GM12878 (cell line): Measurements from ENCODE around the gene FGGY. TPM values are rescaled to one million over a fixed set of nuclear protein-coding genes. Genes with fewer than 3 reads are reported as not detected.

ENCODE experiments used
- ATAC-seq: fragments of 200-7000 bp; cut with Tn5 transposase; 3 replicates; pipeline ENCODE4 v1.9.1; 2020; ENCODE audit warnings: mild to moderate bottlenecking, moderate library complexity
- BruUV-seq: library from RNA; stranded (reverse); fragments of 400-500 nt; replicated peaks from 2 replicates; lab custom pipeline; 2021; lab: Mats Ljungman, UMichigan
- CTCF ChIA-PET: fragments of 300-600 bp; sonication (Branson Sonifier 250); formaldehyde crosslinking; extraction: SDS; loops from one replicate; lab custom pipeline; 2021; ENCODE audit warnings: inconsistent platforms; lab: Yijun Ruan, JAX
- POLR2A ChIA-PET: fragments of 350-600 bp; formaldehyde crosslinking; extraction: SDS; loops from one replicate; lab custom pipeline; 2021; ENCODE audit warnings: inconsistent platforms; lab: Charles Lee
- RAD21 ChIA-PET: fragments of 300-600 bp; sonication (Branson Sonifier 250); formaldehyde crosslinking; loops from one replicate; lab custom pipeline; 2023; ENCODE audit warnings: antibody characterized with exemption; ENCODE audit not compliant: unreplicated experiment; lab: Charles Lee
- SMC1A ChIA-PET: fragments of 300-600 bp; sonication (Branson Sonifier 250); formaldehyde crosslinking; loops from one replicate; lab custom pipeline; 2023; ENCODE audit not compliant: unreplicated experiment, uncharacterized antibody; lab: Charles Lee
- DNase-seq: peaks from one replicate; pipeline ENCODE4 v3.0.0-alpha.2; 2011; ENCODE audit warnings: low read depth, low spot score
- FAIRE-seq: peaks from 3 replicates; lab custom pipeline; 2011; peaks lifted over from hg19 to GRCh38; lab: Jason Lieb, UNC
- H2AFZ ChIP-seq: 2 replicates; pipeline ENCODE4 v1.6.0; 2011; ENCODE audit warnings: low read depth, low read length, control low read depth; ENCODE audit not compliant: control insufficient read depth
- H3K27ac ChIP-seq: 2 replicates; pipeline ENCODE4 v1.5.1; 2011; ENCODE audit warnings: control low read depth; ENCODE audit not compliant: control insufficient read depth, insufficient read depth
- H3K27me3 ChIP-seq, 2 experiments: replicated peaks in 1 of 2; 2 replicates each; pipeline versions ENCODE4 v1.6.0 to v1.6.1; 2011; ENCODE audit warnings: low read length in 1 of 2; ENCODE audit not compliant: control insufficient read depth in 2 of 2, insufficient read depth in 2 of 2
- H3K36me3 ChIP-seq, 2 experiments: 2 replicates each; pipeline ENCODE4 v1.5.1; 2011; ENCODE audit warnings: low read length in 1 of 2; ENCODE audit not compliant: control insufficient read depth in 2 of 2, insufficient read depth in 2 of 2
- H3K4me1 ChIP-seq: 2 replicates; pipeline ENCODE4 v1.6.1; 2011; ENCODE audit warnings: mild to moderate bottlenecking, low read length, moderate library complexity, mixed read lengths; ENCODE audit not compliant: control insufficient read depth, insufficient read depth
- H3K4me2 ChIP-seq: 2 replicates; pipeline ENCODE4 v1.6.0; 2011; ENCODE audit warnings: control low read depth; ENCODE audit not compliant: control insufficient read depth, insufficient read depth
- H3K4me3 ChIP-seq: fragments of 200-600 bp; sonication (generic); 2 replicates; pipeline ENCODE4 v1.5.1; 2016
- H3K79me2 ChIP-seq: 2 replicates; pipeline ENCODE4 v1.6.0; 2011; ENCODE audit warnings: low read length; ENCODE audit not compliant: control insufficient read depth, insufficient read depth
- H3K9ac ChIP-seq: 2 replicates; pipeline ENCODE4 v1.8.0; 2011; ENCODE audit warnings: low read length, control low read depth, mixed read lengths; ENCODE audit not compliant: control insufficient read depth, insufficient read depth
- H3K9me3 ChIP-seq: replicated peaks from 3 replicates; pipeline ENCODE4 v1.5.1; 2011; ENCODE audit warnings: mild to moderate bottlenecking, low read length; ENCODE audit not compliant: control insufficient read depth, insufficient read depth
- H4K20me1 ChIP-seq: 2 replicates; pipeline ENCODE4 v1.6.0; 2011; ENCODE audit not compliant: control insufficient read depth, insufficient read depth
- ATF3 ChIP-seq: IDR thresholded peaks from 2 replicates; pipeline ENCODE4 v1.6.1; 2011; ENCODE audit warnings: low read depth, mild to moderate bottlenecking, low read length, moderate library complexity, borderline replicate concordance; ENCODE audit errors: extremely low read depth
- FOS ChIP-seq: IDR thresholded peaks from 3 replicates; pipeline ENCODE4 v1.6.1; 2011; ENCODE audit warnings: borderline replicate concordance; ENCODE audit not compliant: insufficient read length; ENCODE audit errors: extremely low read depth
- MEF2A ChIP-seq: IDR thresholded peaks from 2 replicates; pipeline ENCODE4 v1.6.1; 2011; ENCODE audit warnings: low read depth, mild to moderate bottlenecking, low read length, moderate library complexity; ENCODE audit not compliant: insufficient read depth
- SMC3 ChIP-seq: IDR thresholded peaks from 2 replicates; pipeline ENCODE4 v1.6.1; 2011; ENCODE audit warnings: low read length, improper control_type of control experiment, borderline replicate concordance
- SPI1 ChIP-seq: IDR thresholded peaks from 2 replicates; pipeline ENCODE4 v1.6.1; 2011; ENCODE audit warnings: low read depth, mild to moderate bottlenecking, low read length, moderate library complexity, borderline replicate concordance; ENCODE audit not compliant: insufficient read depth
- USF2 ChIP-seq: IDR thresholded peaks from 2 replicates; pipeline ENCODE4 v1.6.1; 2011; ENCODE audit warnings: low read depth, low read length, improper control_type of control experiment, borderline replicate concordance
- WRNIP1 ChIP-seq: IDR thresholded peaks from 2 replicates; pipeline ENCODE4 v1.6.1; 2011; ENCODE audit warnings: low read depth, low read length, improper control_type of control experiment, borderline replicate concordance
- ZSCAN29 ChIP-seq: fragments of 450-650 bp; IDR thresholded peaks from 2 replicates; pipeline ENCODE4 v1.6.1; 2017; ENCODE audit warnings: mild to moderate bottlenecking, moderate library complexity
- WGBS: methylation state at CpG from one replicate; pipeline ENCODE4 v1.1.6; 2016; ENCODE audit warnings: low lambda C conversion rate; ENCODE audit not compliant: insufficient replicate concordance, insufficient coverage; ENCODE audit errors: missing lambda C conversion rate; 5-methylcytosine and 5-hydroxymethylcytosine counted together
- in situ Hi-C: fragments of 300-500 bp; cut with MboI; formaldehyde crosslinking; loops from 9 replicates; pipeline ENCODE4 v1.14.3; 2018; ENCODE audit warnings: mixed read lengths
- intact Hi-C: fragments of 100-400 bp; cut with micrococcal nuclease; formaldehyde crosslinking; loops from one replicate; pipeline ENCODE4 v1.14.2; 2022; ENCODE audit not compliant: unreplicated experiment
- polyA plus RNA-seq, 11 experiments: library from polyadenylated mRNA; depleted of rRNA in 4 of 11; unstranded in 6 of 11; stranded (reverse) in 5 of 11; fragments of >200 nt; fragmentation: Nextera tagmentation in 4 of 11; fragmentation: Illumina TruSeq in 1 of 11; extraction: Ambion mirVana in 4 of 11; extraction: Trizol in 1 of 11; gene quantifications; 1 replicate in 1 of 11; 2 replicates in 10 of 11; pipeline versions ENCODE4 v1.2.1 to v1.2.3, GENCODE V29; 2011 to 2016; ENCODE audit warnings: inconsistent platforms in 2 of 11, missing spikeins in 2 of 11, low read depth in 1 of 11
- total RNA-seq, 4 experiments: library from RNA; depleted of rRNA in 3 of 4; stranded (reverse); fragments of >200 nt in 3 of 4; fragmentation: Illumina TruSeq in 1 of 4; extraction: Trizol in 1 of 4; gene quantifications; 2 replicates each; pipeline versions ENCODE4 v1.2.1 to v1.2.3, GENCODE V29; 2013 to 2021

FGGY gene
- total and polyA plus RNA-seq, 10 of the 15 experiments (the other 5 are each of a cell fraction or from before 2014, with no cell fraction given), result 6.2 to 11.9 (median 7.5) TPM

GRCh38 chr1:59528900-59529299, 232.0 kb downstream of the FGGY start:
- WGBS, result 100% methylated on average over 2 of the region's 2 CpGs
- BruUV-seq, result no TSS peak
- no peak for DNase-seq
- Histone ChIP-seq H3K79me2 (no peaks in the 10 kb centered on the region), H3K36me3 (no peaks in the 10 kb centered on the region), H3K4me3 (no peak overlapping the region), H3K9ac (no peak overlapping the region), H3K4me2 (no peak overlapping the region)
- RAD21 ChIA-PET, result no interaction called here
- FAIRE-seq, result no peak
- in situ Hi-C loops, result no loop called here
- CTCF ChIA-PET, result no interaction called here
- intact Hi-C loops, result no loop called here
- POLR2A ChIA-PET, result no interaction called here
- TF ChIP-seq ZSCAN29, result no peak
- no peak for TF ChIP-seq ATF3
- TF ChIP-seq USF2, result no peak
- TF ChIP-seq WRNIP1, result no peak
- TF ChIP-seq FOS, result no peak
- TF ChIP-seq, all 136 proteins: peak for 0
- SMC1A ChIA-PET, result interaction anchor here (1.9 kb wide), 1 partner anchor 12 kb away, joined by 4 read pairs; no protein-coding TSS in a partner anchor
- Histone ChIP-seq H3K27ac (no peak overlapping the region), H3K9me3 (no peaks in the 10 kb centered on the region; the same call in 1 of the 3 replicates), H4K20me1 (no peaks in the 10 kb centered on the region), H3K27me3 (no peaks in the 10 kb centered on the region), H2AFZ (no peak overlapping the region), H3K4me1 (no peaks in the 10 kb centered on the region; the same call in 1 of the 2 replicates)
- no peak for ATAC-seq

- no peaks in the 10 kb centered on the region; the same call in 1 of the 3 replicates for H3K9me3 ChIP-seq
- no peak for TF ChIP-seq MEF2A
- TF ChIP-seq SPI1, result no peak
- TF ChIP-seq SMC3, result no peak
- TF ChIP-seq, all 136 proteins: peak for 0
- H3K27me3 ChIP-seq, result no peaks in the 10 kb centered on the region
- WGBS, result 95% methylated on average over 3 of the region's 3 CpGs
- no peak for ATAC-seq
- FAIRE-seq, result no peak
- no peak overlapping the region for H3K4me2 ChIP-seq
- ChIA-PET CTCF (interaction anchor here (0.6 to 1.4 kb wide), 2 partner anchors 9 to 95 kb away, joined by 3 read pairs; no protein-coding TSS in a partner anchor), POLR2A (no interaction called here), SMC1A (interaction anchor here (1.0 to 1.9 kb wide), 3 partner anchors 11 to 23 kb away, joined by 3 to 4 read pairs (median 4); no protein-coding TSS in a partner anchor), RAD21 (no interaction called here)
- in situ Hi-C loops, result no loop called here
- H3K4me1 ChIP-seq, result no peaks in the 10 kb centered on the region; the same call in 1 of the 2 replicates
- no peaks in the 10 kb centered on the region for H3K36me3 ChIP-seq
- no peak overlapping the region for H3K4me3 ChIP-seq
- no peaks in the 10 kb centered on the region for H3K79me2 ChIP-seq
- intact Hi-C loops, result no loop called here
- H4K20me1 ChIP-seq, result no peaks in the 10 kb centered on the region
- BruUV-seq, result no TSS peak
- no peak overlapping the region for H2AFZ ChIP-seq
- no peak overlapping the region for H3K27ac ChIP-seq
- no peak for DNase-seq
- no peak overlapping the region for H3K9ac ChIP-seq
These were observed 233.2 kb downstream of the FGGY start for GRCh38 chr1:59530119-59530518.
